ENCODE data around the gene OXNAD1.

OXNAD1 gene

GRCh38 chr3:16329036-16329825, 64.2 kb downstream of the OXNAD1 start:
- no peak for DNase-seq (ENCODE audit: low read depth in 3 of 3)

GRCh38 chr3:16329826-16330129, 64.8 kb downstream of the OXNAD1 start:
- DNase-seq (ENCODE audit: low read depth in 3 of 3), result no peak

GRCh38 chr3:16330351-16330750, 65.3 kb downstream of the OXNAD1 start:
- no peak for DNase-seq (ENCODE audit: low read depth in 3 of 3)

- no peak for DNase-seq (ENCODE audit: low read depth in 3 of 3)
Measured at GRCh38 chr3:16331319-16331883, 66.4 kb downstream of the OXNAD1 start.

- no peak for DNase-seq (ENCODE audit: low read depth in 3 of 3)
Measured at GRCh38 chr3:16332904-16333426, 68.0 kb downstream of the OXNAD1 start.

GRCh38 chr3:16334909-16335308, 69.9 kb downstream of the OXNAD1 start:
- DNase-seq (ENCODE audit: low read depth in 3 of 3), result no peak

GRCh38 chr3:16335333-16335732, 70.3 kb downstream of the OXNAD1 start:
- no peak for DNase-seq (ENCODE audit: low read depth in 3 of 3)

DNA sequence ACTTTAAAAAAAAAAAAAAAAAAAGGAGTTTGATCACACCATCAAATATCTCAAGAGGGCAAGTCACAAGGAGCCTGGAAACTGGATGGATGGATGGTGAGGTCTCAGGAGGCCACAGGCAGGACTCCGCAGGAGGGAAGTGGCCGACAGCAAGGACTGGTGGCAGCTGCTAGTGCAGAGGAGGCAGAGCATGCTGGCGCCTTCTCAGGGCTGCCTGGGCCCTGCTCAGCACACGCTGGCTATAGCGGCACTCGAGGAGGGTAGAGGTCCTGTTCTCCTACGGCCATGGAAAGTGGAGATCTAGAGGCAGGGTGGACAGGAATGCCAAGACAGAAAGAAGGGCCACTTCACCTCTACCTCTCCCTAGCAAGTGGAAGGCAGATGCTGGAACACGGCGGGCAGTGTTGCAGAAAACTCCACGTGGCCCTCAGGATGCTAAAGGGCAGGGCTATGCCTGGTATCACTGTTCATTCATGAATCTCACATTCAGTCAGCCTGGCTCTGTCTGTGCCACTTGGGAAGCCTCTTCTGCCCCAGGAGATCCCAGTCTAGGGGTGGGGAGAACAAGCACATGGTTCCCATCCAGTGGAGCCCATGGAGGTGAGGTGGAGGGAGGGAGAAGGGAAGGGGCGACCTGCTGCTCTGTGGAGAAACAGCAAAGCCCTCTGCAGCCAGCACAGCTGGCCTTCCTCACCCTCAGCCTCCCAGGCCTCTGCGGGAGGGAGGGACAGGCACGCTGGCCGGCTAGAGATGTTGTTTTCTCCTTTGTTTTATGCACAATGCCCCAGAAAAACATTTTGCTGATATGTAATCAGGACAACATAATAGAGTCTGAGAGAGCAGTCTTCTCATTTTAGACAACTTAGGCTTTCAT, 71.0 kb downstream of the OXNAD1 start:
- DNase-seq (ENCODE audit: low read depth in 3 of 3), result no peak

DNA sequence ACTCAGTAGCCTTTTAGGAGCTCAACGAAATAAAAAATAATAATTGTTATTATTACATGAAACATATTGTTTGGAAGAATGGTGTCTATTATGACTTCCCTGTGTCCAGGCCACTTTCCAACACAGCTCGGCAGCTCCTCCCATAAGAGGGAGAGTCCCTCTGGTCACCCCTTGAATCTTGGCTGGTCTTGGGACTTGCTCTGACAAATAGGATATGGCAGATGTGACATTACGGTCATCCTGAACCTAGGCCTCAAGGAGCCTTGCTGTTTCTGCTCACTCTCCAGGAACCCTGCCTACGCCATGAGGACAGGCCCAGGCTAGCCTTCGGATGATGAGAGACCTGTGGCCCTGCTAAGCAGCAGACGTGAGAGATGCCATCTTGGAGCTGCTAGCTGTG, 71.8 kb downstream of the OXNAD1 start:
- no peak for DNase-seq (ENCODE audit: low read depth in 3 of 3)

- no peak for DNase-seq (ENCODE audit: low read depth in 3 of 3)
Measured at GRCh38 chr3:16337856-16338540, 73.0 kb downstream of the OXNAD1 start.

DNA sequence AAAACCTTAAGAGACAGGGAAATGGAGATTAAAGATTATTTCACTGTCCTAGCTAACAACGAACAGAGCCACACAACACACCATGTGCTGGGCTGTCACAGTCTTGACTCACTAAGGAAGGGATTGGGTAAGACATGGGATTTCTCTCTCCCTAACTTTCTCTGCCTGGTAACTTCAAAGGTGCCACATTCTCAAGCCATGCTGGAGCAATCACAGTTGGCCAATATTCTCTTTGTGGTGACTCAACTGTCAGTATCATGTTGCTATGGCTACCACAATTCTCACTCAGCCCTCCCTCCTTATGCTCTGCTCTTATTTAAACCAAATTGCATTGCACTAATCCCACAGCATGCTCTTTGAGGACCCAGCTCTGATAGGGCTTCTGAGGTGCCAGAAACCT, 74.0 kb downstream of the OXNAD1 start:
- DNase-seq (ENCODE audit: low read depth in 3 of 3), result no peak

DNA sequence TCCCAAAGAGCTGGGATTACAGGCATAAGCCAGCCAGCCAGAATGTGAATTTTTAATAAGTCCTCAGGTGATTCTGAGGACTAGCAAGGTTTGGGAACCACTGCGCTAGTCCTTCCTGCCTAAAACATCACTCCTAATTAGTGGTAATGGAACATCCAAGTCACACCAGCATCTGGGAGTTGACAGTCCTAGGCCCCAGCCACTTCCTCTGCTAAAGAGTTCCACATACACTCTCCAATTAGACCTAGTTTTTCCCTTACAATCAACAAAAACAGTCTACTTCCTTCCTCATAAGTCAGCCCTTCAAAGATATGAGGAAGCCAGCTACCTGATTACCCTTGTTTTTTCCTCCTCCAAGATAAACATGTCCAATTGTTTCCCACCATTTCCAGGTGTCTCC, 78.1 kb downstream of the OXNAD1 start:
- no peak for DNase-seq (ENCODE audit: low read depth in 3 of 3)

DNA sequence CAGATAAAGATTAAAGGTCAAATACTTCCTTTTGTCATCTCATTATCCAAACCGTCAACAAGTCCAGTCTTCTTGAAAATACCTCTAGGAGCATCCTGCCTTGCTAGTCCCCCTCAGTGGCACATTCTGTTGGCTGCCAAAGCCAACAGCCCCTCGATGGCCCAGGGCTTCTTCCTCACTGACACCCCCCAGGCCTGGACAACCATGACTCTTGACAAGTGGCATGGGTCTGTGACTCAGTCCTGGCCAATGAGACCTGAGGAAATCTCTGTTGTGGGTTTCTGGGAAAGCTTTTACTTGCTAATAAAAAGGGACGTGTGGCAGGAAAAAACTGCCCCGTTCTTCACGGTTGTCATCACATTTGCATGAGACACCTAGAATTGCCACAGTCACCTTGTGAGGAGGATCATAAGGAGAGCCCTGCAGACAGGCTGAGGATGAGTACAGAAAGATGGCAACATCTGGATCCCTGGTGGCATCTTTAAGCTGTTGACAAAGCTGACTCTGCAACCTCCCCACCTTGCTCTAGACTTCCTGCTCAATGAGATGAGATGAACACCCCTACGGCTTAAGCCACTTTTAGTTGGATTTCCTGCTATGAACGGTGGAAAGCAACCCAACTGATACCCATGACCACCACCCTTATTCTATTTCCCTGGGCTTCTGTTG, 81.5 kb downstream of the OXNAD1 start:
- DNase-seq (ENCODE audit: low read depth in 3 of 3), result no peak

GRCh38 chr3:16347548-16347947, 82.5 kb downstream of the OXNAD1 start:
- DNase-seq (ENCODE audit: low read depth in 3 of 3), result no peak

GRCh38 chr3:16349986-16350596, 85.1 kb downstream of the OXNAD1 start:
- DNase-seq (ENCODE audit: low read depth in 3 of 3), result no peak

DNA sequence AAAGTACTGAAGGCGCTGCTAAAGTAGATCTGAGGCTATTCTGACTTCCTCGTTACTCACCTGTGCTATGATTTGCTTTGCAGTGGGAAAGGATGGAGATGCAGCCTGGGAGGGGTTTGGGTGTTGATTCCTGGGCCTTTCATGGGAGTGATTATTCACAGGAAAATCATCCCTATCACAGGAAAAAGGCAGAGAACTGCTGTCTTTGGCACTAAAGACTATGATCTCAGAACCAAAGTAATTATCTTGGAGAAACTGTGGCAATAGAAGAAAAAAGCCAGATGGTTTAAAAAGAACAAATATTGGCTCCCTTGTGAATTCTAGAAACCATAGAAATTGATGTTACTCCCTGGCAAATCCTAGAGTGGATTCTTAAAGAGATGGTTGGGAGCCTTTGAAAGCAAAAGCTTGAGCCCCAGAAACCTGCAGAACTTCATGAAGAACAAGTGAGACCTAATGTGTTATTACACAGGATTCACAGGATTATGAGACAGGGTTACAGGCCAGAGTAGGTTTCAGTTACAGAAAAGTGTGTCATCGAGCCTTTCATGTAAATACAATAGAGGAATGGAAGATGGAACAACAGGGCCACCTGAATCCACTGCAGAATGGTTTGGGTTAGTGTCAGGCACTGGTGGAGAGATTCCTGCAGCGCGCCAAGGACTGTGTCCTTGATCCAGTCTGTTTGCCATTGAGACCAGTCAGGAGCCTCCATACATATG, 85.7 kb downstream of the OXNAD1 start:
- DNase-seq (ENCODE audit: low read depth in 3 of 3), result no peak

GRCh38 chr3:16352428-16352827, 87.4 kb downstream of the OXNAD1 start:
- DNase-seq (ENCODE audit: low read depth in 3 of 3), result no peak

- no peak for DNase-seq (ENCODE audit: low read depth in 3 of 3)
Measured at GRCh38 chr3:16354291-16354690, 89.3 kb downstream of the OXNAD1 start.

All from stimulated activated CD4-positive, alpha-beta T cell treated with anti-CD3 and anti-CD28 coated beads, TNF-alpha, amount 100 ng/mL, for 4 hours (primary cell).